Neural cell (in vitro differentiated cells): Measurements from ENCODE around the gene MAST4. TPM values are rescaled to one million over a fixed set of nuclear protein-coding genes. Genes with fewer than 3 reads are reported as not detected.

Experiments used
- H2AFZ ChIP-seq: fragments of 200-600, 300-800 bp; sonication (generic), shearing (Covaris generic); 2 replicates; pipeline ENCODE4 v1.6.0; 2014; ENCODE audit warnings: low read depth, mild to moderate bottlenecking, antibody characterized with exemption, low read length, moderate library complexity
- H3F3A ChIP-seq: fragments of 200-600 bp; shearing (Covaris generic); 2 replicates; pipeline ENCODE4 v1.6.1; 2016; ENCODE audit warnings: mild to moderate bottlenecking, moderate library complexity, mixed read lengths, antibody characterized with exemption, low read length; ENCODE audit not compliant: insufficient read depth, poor library complexity, severe bottlenecking
- H3K27ac ChIP-seq: fragments of 200-600, 300-800 bp; sonication (generic), shearing (Covaris generic); 2 replicates; pipeline ENCODE4 v1.5.1; 2014; ENCODE audit warnings: mild to moderate bottlenecking, low read length, moderate library complexity
- H3K27me3 ChIP-seq: fragments of 300-800, 200-600 bp; sonication (generic), shearing (Covaris generic); 2 replicates; pipeline ENCODE4 v1.6.0; 2014; ENCODE audit warnings: mild to moderate bottlenecking, low read depth, low read length, moderate library complexity; ENCODE audit not compliant: insufficient read depth
- H3K36me3 ChIP-seq: fragments of 300-800, 200-600 bp; sonication (generic), shearing (Covaris generic); 2 replicates; pipeline ENCODE4 v1.5.1; 2014; ENCODE audit warnings: mild to moderate bottlenecking, antibody characterized with exemption, low read length, moderate library complexity; ENCODE audit not compliant: insufficient read depth
- H3K4me2 ChIP-seq: fragments of 300-800, 200-600 bp; sonication (generic), shearing (Covaris generic); 2 replicates; pipeline ENCODE4 v1.6.0; 2014; ENCODE audit warnings: mild to moderate bottlenecking, low read length
- H3K4me3 ChIP-seq: fragments of 300-800, 200-600 bp; sonication (generic), shearing (Covaris generic); 2 replicates; pipeline ENCODE4 v1.5.1; 2014; ENCODE audit warnings: mild to moderate bottlenecking, low read length, moderate library complexity
- H3K79me2 ChIP-seq: fragments of 200-600 bp; shearing (Covaris generic); replicated peaks from 2 replicates; pipeline ENCODE4 v1.6.0; 2014; ENCODE audit warnings: mild to moderate bottlenecking, low read length, moderate library complexity; ENCODE audit not compliant: insufficient read depth
- H3K9ac ChIP-seq: fragments of 300-800, 200-600 bp; sonication (generic), shearing (Covaris generic); 2 replicates; pipeline ENCODE4 v1.6.1; 2016; ENCODE audit warnings: mild to moderate bottlenecking, low read length, mixed read lengths
- H3K9me2 ChIP-seq: fragments of 200-600 bp; shearing (Covaris generic); 2 replicates; pipeline ENCODE4 v1.6.1; 2016; ENCODE audit warnings: mild to moderate bottlenecking, low read length, mixed read lengths; ENCODE audit not compliant: insufficient read depth
- H3K9me3 ChIP-seq: fragments of 200-600, 300-800 bp; sonication (generic), shearing (Covaris generic); 2 replicates; pipeline ENCODE4 v1.6.1; 2016; ENCODE audit warnings: mild to moderate bottlenecking, mixed run types, low read length, moderate library complexity, mixed read lengths
- H4K20me1 ChIP-seq: fragments of 200-600 bp; shearing (Covaris generic); 2 replicates; pipeline ENCODE4 v1.6.1; 2016; ENCODE audit warnings: mild to moderate bottlenecking, mixed run types; ENCODE audit not compliant: insufficient read depth
- EP300 ChIP-seq: fragments of 450-650 bp; conservative IDR thresholded peaks from 2 replicates; pipeline ENCODE4 v1.6.1; 2014; ENCODE audit warnings: antibody characterized with exemption, mild to moderate bottlenecking, moderate library complexity; ENCODE audit not compliant: poor library complexity, severe bottlenecking
- EZH2 ChIP-seq: fragments of 200-600, 300-800 bp; shearing (Covaris generic), sonication (generic); IDR thresholded peaks from 2 replicates; pipeline ENCODE4 v1.6.1; 2014; ENCODE audit warnings: antibody characterized with exemption, low read length, borderline replicate concordance, mild to moderate bottlenecking; ENCODE audit not compliant: insufficient read depth, poor library complexity, severe bottlenecking
- MXI1 ChIP-seq: fragments of 450-650 bp; conservative IDR thresholded peaks from 2 replicates; pipeline ENCODE4 v1.6.1; 2014; ENCODE audit warnings: antibody characterized with exemption, mild to moderate bottlenecking; ENCODE audit not compliant: poor library complexity, severe bottlenecking
- POLR2AphosphoS5 ChIP-seq: IDR thresholded peaks from 2 replicates; pipeline ENCODE4 v1.6.1; 2012
- RAD21 ChIP-seq: fragments of 450-650 bp; conservative IDR thresholded peaks from 2 replicates; pipeline ENCODE4 v1.6.1; 2014; ENCODE audit warnings: antibody characterized with exemption, mild to moderate bottlenecking, moderate library complexity
- SMC3 ChIP-seq: fragments of 450-650 bp; conservative IDR thresholded peaks from 2 replicates; pipeline ENCODE4 v1.6.1; 2014; ENCODE audit warnings: antibody characterized with exemption, mild to moderate bottlenecking, moderate library complexity; ENCODE audit not compliant: poor library complexity
- TAF1 ChIP-seq: IDR thresholded peaks from 2 replicates; pipeline ENCODE4 v1.6.1; 2012; ENCODE audit warnings: low read depth
- polyA plus RNA-seq: library from polyadenylated mRNA; depleted of rRNA; stranded (reverse); fragments of >200 nt; gene quantifications from 2 replicates; pipeline ENCODE4 v1.2.3, GENCODE V29; 2014
- TF ChIP-seq, protein P1 (sequence below): IDR thresholded peaks from 2 replicates; pipeline ENCODE4 v1.6.1; 2012; ENCODE audit warnings: borderline replicate concordance
- TF ChIP-seq, protein P2 (sequence below): fragments of 450-650 bp; IDR thresholded peaks from 2 replicates; pipeline ENCODE4 v1.5.1; 2014; ENCODE audit warnings: antibody characterized with exemption, mild to moderate bottlenecking, moderate library complexity; ENCODE audit not compliant: poor library complexity, severe bottlenecking

The MAST4 gene
- polyA plus RNA-seq, 1 donor from 2014 or later, result 2.3 TPM

DNA sequence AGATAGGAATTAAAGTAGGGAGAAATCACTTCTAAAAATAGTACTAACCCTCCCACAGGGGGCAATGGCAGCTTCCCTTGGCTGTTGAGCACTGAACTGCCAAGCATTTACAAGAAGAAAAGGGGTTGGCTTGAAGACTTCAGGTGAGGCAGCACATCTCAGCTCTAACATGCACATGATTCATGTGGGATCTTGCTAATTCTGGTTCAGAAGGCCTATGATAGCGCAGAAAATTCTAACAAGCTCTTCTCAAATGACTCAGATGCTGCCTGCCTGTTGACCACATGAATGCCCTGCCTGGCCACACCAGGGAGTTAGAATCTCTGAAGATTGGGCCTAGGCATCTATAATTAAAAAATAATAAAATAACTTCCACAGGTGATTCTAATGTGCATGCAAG, 577.8 kb downstream of the MAST4 start:
- H3K27ac ChIP-seq, result no peak overlapping the region
- H3K4me2 ChIP-seq, result no peak overlapping the region

DNA sequence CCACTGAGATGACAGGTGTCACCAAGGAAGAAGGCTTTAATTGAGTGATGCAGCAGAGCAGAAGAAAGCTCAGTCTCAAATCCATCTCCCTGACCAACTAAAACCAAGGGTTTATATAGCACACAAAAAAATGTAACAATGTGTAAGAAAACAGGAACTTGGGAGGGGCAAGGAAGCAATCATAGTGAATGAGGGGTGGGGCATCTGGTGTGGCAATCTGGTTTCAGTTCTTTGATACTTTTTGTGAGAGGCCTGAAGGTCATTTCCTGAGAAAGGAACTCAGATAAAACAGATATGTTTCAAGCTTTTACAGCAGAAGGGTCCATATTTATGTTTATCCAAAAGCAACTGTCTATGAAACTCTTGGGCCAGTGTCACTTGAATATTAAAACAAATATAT, 580.7 kb downstream of the MAST4 start:
- Histone ChIP-seq H3K27me3 (no peaks in the 10 kb centered on the region), H3K36me3 (no peaks in the 10 kb centered on the region), H3K9ac (no peak overlapping the region), H3K9me2 (no peaks in the 10 kb centered on the region), H2AFZ (no peak overlapping the region), H3K27ac (no peak overlapping the region), H4K20me1 (no peaks in the 10 kb centered on the region), H3K9me3 (no peaks in the 10 kb centered on the region), H3K79me2 (no peaks in the 10 kb centered on the region), H3K4me2 (no peak overlapping the region), H3F3A (no peaks in the 10 kb centered on the region), H3K4me3 (no peak overlapping the region)
- TF ChIP-seq EZH2 (no peak), RAD21 (no peak), SMC3 (no peak), MXI1 (no peak), EP300 (no peak), POLR2AphosphoS5 (no peak), TAF1 (no peak)
- TF ChIP-seq, protein P1, sequence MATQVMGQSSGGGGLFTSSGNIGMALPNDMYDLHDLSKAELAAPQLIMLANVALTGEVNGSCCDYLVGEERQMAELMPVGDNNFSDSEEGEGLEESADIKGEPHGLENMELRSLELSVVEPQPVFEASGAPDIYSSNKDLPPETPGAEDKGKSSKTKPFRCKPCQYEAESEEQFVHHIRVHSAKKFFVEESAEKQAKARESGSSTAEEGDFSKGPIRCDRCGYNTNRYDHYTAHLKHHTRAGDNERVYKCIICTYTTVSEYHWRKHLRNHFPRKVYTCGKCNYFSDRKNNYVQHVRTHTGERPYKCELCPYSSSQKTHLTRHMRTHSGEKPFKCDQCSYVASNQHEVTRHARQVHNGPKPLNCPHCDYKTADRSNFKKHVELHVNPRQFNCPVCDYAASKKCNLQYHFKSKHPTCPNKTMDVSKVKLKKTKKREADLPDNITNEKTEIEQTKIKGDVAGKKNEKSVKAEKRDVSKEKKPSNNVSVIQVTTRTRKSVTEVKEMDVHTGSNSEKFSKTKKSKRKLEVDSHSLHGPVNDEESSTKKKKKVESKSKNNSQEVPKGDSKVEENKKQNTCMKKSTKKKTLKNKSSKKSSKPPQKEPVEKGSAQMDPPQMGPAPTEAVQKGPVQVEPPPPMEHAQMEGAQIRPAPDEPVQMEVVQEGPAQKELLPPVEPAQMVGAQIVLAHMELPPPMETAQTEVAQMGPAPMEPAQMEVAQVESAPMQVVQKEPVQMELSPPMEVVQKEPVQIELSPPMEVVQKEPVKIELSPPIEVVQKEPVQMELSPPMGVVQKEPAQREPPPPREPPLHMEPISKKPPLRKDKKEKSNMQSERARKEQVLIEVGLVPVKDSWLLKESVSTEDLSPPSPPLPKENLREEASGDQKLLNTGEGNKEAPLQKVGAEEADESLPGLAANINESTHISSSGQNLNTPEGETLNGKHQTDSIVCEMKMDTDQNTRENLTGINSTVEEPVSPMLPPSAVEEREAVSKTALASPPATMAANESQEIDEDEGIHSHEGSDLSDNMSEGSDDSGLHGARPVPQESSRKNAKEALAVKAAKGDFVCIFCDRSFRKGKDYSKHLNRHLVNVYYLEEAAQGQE, result no peak
- TF ChIP-seq, protein P2, sequence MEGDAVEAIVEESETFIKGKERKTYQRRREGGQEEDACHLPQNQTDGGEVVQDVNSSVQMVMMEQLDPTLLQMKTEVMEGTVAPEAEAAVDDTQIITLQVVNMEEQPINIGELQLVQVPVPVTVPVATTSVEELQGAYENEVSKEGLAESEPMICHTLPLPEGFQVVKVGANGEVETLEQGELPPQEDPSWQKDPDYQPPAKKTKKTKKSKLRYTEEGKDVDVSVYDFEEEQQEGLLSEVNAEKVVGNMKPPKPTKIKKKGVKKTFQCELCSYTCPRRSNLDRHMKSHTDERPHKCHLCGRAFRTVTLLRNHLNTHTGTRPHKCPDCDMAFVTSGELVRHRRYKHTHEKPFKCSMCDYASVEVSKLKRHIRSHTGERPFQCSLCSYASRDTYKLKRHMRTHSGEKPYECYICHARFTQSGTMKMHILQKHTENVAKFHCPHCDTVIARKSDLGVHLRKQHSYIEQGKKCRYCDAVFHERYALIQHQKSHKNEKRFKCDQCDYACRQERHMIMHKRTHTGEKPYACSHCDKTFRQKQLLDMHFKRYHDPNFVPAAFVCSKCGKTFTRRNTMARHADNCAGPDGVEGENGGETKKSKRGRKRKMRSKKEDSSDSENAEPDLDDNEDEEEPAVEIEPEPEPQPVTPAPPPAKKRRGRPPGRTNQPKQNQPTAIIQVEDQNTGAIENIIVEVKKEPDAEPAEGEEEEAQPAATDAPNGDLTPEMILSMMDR, result no peak

More for the DNA sequence above, 577.8 kb downstream of the MAST4 start:
- Histone ChIP-seq H3K4me3 (no peak overlapping the region), H3K9ac (no peak overlapping the region), H3K9me2 (no peaks in the 10 kb centered on the region), H3K79me2 (no peaks in the 10 kb centered on the region), H4K20me1 (no peaks in the 10 kb centered on the region), H3K9me3 (no peaks in the 10 kb centered on the region), H2AFZ (no peak overlapping the region), H3F3A (no peaks in the 10 kb centered on the region), H3K36me3 (no peaks in the 10 kb centered on the region), H3K27me3 (no peaks in the 10 kb centered on the region)
- TF ChIP-seq SMC3 (no peak), EZH2 (no peak), TAF1 (no peak), RAD21 (no peak), MXI1 (no peak)
- TF ChIP-seq, protein P1, result no peak
- TF ChIP-seq, protein P2, result no peak
